Measurements from ENCODE around the gene KCNMA1.

KCNMA1 gene

GRCh38 chr10:77328272-77328816 lies 309.3 kb downstream of the KCNMA1 start:
- no peak for TF ChIP-seq CTCF (IDR thresholded peaks at IDR 0.05)
- Histone ChIP-seq H3K27ac (no peak overlapping the region), H3K9me3 (no peaks in the 10 kb centered on the region), H3K4me3 (ENCODE audit: low read depth in 1 of 2, low read length in 1 of 2) (no peak overlapping the region), H3K36me3 (no peaks in the 10 kb centered on the region), H3K27me3 (peaks cover 9% of the 10 kb centered on the region), H3K4me1 (ENCODE audit: control insufficient read depth in 1 of 2, insufficient read depth in 1 of 2, low read depth in 1 of 2, low read length in 1 of 2) (no peaks in the 10 kb centered on the region)

- Histone ChIP-seq H3K4me3 (ENCODE audit: low read depth in 1 of 2, low read length in 1 of 2) (no peak overlapping the region), H3K27me3 (peaks cover 10% of the 10 kb centered on the region), H3K4me1 (ENCODE audit: control insufficient read depth in 1 of 2, insufficient read depth in 1 of 2, low read depth in 1 of 2, low read length in 1 of 2) (no peaks in the 10 kb centered on the region), H3K27ac (no peak overlapping the region), H3K36me3 (no peaks in the 10 kb centered on the region), H3K9me3 (no peaks in the 10 kb centered on the region)
- TF ChIP-seq CTCF (IDR thresholded peaks at IDR 0.05) = no peak
These were observed 312.4 kb downstream of the KCNMA1 start for GRCh38 chr10:77325233-77325537.

GRCh38 chr10:77321838-77322237 lies 315.8 kb downstream of the KCNMA1 start:
- no peak for TF ChIP-seq CTCF (IDR thresholded peaks at IDR 0.05)
- Histone ChIP-seq H3K4me1 (ENCODE audit: control insufficient read depth in 1 of 2, insufficient read depth in 1 of 2, low read depth in 1 of 2, low read length in 1 of 2) (no peaks in the 10 kb centered on the region), H3K27me3 (peaks cover 17% of the 10 kb centered on the region)

GRCh38 chr10:77320971-77321471 lies 316.6 kb downstream of the KCNMA1 start:
- H3K4me3 ChIP-seq (ENCODE audit: low read depth in 1 of 2, low read length in 1 of 2) = no peak overlapping the region
- H3K36me3 ChIP-seq = no peaks in the 10 kb centered on the region
- no peak overlapping the region for H3K27ac ChIP-seq
- TF ChIP-seq CTCF (IDR thresholded peaks at IDR 0.05) = no peak
- H3K27me3 ChIP-seq = peaks cover 22% of the 10 kb centered on the region
- H3K4me1 ChIP-seq (ENCODE audit: control insufficient read depth in 1 of 2, insufficient read depth in 1 of 2, low read depth in 1 of 2, low read length in 1 of 2) = no peaks in the 10 kb centered on the region
- H3K9me3 ChIP-seq = no peaks in the 10 kb centered on the region

More at GRCh38 chr10:77321838-77322237, 315.8 kb downstream of the KCNMA1 start:
- Histone ChIP-seq H3K36me3 (no peaks in the 10 kb centered on the region), H3K4me3 (ENCODE audit: low read depth in 1 of 2, low read length in 1 of 2) (no peak overlapping the region), H3K27ac (no peak overlapping the region), H3K9me3 (no peaks in the 10 kb centered on the region)

- TF ChIP-seq CTCF (IDR thresholded peaks at IDR 0.05) = no peak
These were observed 318.1 kb downstream of the KCNMA1 start for GRCh38 chr10:77319557-77319956.

GRCh38 chr10:77318739-77319138 lies 318.9 kb downstream of the KCNMA1 start:
- H3K36me3 ChIP-seq = no peaks in the 10 kb centered on the region
- H3K4me3 ChIP-seq (ENCODE audit: low read depth in 1 of 2, low read length in 1 of 2) = no peak overlapping the region
- peaks cover 31% of the 10 kb centered on the region for H3K27me3 ChIP-seq
- H3K4me1 ChIP-seq (ENCODE audit: control insufficient read depth in 1 of 2, insufficient read depth in 1 of 2, low read depth in 1 of 2, low read length in 1 of 2) = no peaks in the 10 kb centered on the region
- H3K9me3 ChIP-seq = no peaks in the 10 kb centered on the region
- TF ChIP-seq CTCF (IDR thresholded peaks at IDR 0.05) = no peak
- H3K27ac ChIP-seq = no peak overlapping the region

More at GRCh38 chr10:77319557-77319956, 318.1 kb downstream of the KCNMA1 start:
- Histone ChIP-seq H3K4me3 (ENCODE audit: low read depth in 1 of 2, low read length in 1 of 2) (no peak overlapping the region), H3K4me1 (ENCODE audit: control insufficient read depth in 1 of 2, insufficient read depth in 1 of 2, low read depth in 1 of 2, low read length in 1 of 2) (no peaks in the 10 kb centered on the region), H3K9me3 (no peaks in the 10 kb centered on the region), H3K27ac (no peak overlapping the region), H3K27me3 (peaks cover 24% of the 10 kb centered on the region), H3K36me3 (no peaks in the 10 kb centered on the region)
